Activated T-helper 1 cell treated with anti-CD3 and anti-CD28 coated beads, Interleukin-2, amount 50 U/mL, for 16 hours (primary cell): ENCODE data around the gene EIPR1.
"Not testable (repeated sequence)": the region's sequence is repeated elsewhere in the genome, so short reads cannot be mapped to it uniquely, and the experiment has no call there.

Source experiments
- DNase-seq, 2 donors: peaks; one replicate each; pipeline ENCODE4 v3.0.0-alpha.2; 2020; ENCODE audit warnings: low read depth in 1 of 2, low spot score in 1 of 2

The EIPR1 gene

DNA sequence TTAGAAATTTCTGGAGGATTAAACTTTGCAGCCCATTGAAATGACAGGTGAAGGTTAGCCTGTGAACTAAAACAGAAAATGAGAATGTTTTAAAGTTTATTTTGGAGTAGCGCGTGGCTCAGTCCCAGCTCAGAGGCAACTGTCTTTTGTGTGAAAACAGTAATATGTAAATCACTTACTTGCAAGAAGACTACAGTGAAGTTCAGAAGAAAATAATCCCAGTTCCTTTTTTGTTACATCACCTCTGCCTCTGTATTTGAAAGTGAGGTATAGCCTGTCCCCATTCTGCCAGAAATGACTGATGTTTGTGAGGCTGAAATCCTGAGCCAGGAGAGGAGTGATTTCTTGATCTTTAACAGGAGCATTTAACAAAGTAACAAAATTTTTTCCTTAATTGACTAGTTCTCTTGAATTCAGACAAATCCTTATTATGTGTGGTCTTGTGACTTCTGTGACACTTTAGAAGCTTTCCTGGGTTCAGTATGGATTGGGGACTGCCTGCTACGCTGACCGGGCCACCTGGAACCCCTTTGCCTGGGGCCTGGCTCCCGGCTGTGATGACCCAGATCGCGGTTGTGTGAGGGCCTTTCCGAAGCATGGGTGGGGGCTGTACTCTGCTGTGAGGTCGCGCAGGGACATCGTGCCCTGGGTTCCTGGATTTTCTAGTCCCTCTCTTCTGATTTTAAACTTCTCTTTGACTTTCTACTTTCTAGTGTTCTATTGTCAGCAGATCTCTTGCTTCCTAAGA, 26.1 kb upstream of the EIPR1 start:
- no peak for DNase-seq

DNA sequence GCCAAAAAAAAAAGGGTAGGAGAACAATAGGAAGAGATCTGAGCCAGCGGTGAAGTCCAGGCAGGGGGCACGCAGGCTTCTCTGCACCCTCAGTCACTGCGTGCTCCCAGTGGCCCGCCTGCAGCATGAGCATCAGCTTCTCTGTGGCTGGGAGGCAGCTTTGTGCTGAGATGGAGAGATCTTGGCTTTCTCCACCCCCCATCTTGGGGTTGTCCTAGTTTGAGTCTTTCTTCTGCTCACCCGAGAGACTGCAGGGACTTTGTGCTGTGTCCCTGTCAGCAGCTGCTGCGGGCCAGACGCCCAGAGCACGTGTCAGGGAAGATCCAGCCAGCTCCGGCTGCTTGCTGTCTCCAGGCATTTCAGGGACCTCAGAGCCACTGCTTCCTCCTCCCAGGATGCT, 22.2 kb upstream of the EIPR1 start:
- DNase-seq = no peak

DNA sequence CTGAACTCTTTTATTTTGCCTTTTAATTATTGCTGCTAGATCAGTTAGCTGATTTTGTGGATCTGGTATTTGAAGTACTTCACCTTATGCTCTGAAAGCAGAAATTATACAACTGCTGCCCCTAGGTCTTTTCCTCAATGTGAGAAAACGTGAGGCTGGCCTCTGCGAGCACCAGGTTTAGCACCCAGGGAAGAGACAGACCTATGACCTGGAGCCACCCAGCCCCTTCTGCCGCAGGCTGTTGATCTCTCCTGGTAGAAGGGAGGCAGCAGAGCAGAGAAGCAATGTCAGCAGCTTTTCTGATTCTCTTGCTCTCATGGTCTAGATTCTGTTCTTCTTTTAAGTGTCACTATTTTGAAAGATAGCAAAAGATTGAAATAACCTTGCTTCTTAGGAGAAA, 21.8 kb upstream of the EIPR1 start:
- no peak for DNase-seq

DNA sequence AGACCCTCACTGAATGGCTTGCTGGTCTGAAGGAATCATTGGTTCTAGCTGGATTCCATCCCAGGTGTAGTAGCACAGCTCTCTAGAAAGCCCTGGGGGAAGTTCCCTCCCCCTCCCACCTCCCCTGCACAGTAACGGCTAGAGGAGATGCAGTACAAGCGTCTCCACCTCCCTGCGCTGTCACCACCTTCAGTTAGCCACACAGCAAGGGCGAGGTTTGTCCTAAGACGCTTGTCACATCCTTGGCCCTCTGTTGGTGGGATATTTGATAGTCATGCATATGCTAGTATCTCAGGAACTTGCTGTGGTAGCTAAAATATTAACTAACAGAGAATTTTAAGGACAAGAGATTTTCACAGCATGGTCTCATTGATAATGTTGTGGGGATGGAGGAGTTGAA, 21.2 kb upstream of the EIPR1 start:
- no peak for DNase-seq

DNA sequence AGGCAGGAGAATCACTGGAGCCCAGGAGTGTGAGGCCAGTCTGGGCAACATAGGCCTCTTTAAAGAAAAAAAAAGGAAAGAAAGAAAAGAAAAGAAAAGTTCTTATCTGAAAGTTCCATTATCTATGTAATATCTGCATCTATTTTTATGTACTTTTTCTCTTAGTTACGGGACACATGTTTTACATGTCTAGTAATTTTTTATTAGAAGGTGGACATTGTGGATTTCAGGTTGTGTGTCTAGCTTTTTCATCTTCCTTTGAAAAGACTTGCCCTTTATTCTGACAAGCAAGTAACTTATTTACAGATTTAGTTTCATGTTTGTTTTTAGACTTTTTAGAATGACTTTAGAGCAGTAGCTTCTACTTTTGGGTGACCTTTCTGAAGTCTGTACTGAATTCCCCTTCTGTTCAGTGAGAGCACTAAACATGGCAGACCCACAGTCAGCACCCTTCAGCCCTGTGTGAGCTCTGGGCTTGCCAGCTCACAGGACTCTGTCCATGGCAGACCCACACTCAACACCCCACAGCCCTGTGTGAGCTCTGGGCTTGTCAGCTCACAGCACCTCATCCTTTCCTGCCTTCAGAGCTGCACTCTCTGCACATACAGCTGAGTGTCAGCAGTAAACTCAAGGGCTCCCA, 19.4 kb upstream of the EIPR1 start:
- DNase-seq = no peak

DNA sequence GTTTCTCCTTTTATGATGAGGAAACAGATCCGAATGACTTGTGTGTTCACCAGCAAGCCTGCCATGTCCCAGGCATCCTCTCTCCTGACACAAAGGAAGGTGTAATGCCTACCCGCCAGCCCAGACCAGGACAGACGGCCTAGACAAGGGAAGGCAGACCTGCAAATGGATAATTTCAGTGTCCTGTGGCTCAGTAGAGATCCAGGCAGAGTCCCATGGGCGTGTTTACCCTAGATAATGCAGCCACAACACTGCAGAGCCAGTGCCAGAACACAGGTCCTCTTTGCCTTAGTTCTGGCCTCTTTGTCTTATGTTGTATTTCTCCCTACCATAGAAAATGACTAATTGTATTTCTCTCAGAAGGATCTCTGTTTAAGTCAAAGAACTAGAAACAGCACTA, 14.6 kb upstream of the EIPR1 start:
- no peak for DNase-seq

DNA sequence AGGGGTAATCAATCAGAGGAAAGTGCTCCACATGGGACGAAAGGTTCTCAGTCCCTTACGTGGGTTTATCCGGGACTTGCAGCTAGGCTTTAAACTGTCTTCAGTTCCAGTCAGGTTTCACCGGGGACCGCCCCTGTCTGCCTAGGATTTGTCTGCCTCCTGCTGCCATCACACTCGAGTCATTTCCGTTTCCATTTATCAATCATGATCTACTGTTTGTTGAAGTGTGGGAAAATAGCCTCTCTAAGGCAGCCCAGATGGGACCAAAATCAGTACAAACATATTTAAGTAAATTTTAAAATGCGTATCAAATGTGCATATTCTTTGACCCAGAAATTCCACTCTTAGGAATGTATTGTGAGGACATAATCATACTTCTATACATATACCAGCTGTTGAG, 12.4 kb upstream of the EIPR1 start:
- no peak for DNase-seq

DNA sequence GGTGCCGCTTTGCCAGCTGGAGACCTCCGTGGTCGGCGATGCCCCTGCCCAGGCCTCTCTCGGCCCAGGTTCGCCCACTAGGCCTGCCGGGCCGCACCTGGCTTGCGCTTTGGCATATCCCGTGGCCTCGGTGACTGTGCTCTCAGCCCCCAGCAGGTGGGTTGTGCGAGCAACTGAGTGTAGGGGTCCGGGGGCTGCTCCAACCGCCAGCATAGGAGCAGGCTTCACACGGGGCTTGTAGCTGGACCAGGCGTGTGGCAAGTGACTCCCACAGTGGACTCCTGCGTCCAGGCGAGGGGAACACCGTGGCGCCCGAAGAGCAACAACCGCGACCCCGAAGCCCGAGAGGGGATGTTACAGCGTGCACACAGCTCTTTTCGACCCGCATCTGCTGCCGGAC, 11.6 kb upstream of the EIPR1 start:
- no peak for DNase-seq

DNA sequence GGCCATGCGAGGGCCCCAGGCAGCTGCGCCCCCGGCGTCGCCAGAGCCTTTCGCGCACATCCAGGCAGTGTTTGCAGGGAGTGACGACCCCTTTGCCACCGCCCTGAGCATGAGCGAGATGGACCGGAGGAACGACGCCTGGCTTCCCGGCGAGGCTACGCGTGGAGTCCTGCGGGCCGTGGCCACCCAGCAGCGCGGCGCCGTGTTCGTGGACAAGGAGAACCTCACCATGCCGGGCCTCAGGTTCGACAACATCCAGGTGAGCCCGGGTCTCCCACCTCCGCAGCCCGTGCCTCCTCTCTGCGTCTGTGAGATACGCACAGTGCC, 10.8 kb upstream of the EIPR1 start:
- DNase-seq = no peak

DNA sequence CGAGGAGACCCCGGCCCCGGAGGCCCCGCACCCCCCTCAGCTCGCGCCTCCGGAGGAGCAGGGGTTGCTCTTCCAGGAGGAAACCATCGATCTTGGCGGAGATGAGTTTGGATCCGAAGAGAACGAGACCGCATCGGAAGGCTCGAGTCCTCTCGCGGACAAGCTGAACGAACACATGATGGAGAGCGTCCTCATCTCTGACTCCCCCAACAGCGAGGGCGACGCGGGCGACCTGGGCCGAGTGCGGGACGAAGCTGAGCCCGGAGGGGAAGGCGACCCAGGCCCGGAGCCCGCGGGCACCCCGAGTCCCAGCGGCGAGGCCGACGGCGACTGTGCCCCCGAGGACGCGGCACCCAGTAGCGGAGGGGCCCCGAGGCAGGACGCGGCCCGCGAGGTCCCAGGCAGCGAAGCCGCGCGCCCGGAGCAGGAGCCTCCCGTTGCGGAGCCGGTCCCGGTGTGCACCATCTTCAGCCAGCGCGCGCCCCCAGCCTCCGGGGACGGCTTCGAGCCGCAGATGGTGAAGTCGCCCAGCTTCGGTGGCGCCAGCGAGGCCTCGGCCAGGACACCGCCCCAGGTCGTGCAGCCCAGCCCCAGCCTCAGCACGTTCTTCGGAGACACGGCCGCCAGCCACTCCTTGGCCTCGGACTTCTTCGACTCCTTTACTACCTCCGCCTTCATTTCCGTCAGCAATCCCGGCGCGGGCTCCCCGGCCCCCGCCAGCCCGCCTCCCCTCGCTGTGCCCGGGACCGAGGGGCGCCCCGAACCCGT, 10.2 kb upstream of the EIPR1 start:
- no peak for DNase-seq

DNA sequence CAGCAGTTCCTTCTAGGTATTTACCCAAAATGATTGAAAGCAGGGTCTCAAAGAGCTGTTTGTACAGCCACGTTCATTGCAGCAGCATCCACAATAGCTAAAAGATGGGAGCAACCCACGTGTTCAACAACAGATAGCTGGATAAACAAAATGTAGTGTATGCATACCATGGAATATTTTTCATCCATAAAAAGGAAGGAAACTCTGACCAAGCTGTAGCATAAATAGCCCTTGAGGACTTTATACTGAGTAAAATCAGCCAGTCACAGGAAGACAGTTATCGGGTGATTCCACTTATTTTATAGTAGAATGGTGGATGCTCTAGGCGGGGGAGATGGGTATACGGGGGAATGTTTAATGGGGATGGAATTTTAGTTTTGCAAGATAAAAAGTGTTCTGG, 9.4 kb upstream of the EIPR1 start:
- no peak for DNase-seq

DNA sequence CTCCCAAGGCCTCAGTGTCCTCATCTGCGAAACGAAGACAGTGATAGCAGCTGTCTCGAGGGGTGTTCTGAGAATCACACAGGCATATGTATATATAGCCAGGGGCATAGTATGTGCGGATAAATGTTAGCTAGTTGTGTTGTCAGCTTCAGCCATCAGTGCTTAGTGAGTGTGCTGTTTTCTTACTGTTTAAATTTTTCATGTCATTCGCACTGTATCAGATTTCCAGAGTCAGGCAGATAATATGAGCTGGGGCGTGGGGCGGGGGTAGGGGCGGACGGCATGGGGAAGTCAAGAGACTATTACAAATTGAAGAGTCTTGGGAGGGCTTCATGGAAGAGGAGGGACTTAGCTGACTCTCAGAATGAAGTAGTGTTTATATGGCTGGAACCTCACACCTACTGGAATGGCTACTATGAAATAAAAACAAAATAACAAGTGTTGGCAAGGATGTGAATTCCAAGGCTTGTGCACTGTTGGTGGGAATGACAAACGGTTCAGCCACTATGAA, 8.9 kb upstream of the EIPR1 start:
- no peak for DNase-seq

DNA sequence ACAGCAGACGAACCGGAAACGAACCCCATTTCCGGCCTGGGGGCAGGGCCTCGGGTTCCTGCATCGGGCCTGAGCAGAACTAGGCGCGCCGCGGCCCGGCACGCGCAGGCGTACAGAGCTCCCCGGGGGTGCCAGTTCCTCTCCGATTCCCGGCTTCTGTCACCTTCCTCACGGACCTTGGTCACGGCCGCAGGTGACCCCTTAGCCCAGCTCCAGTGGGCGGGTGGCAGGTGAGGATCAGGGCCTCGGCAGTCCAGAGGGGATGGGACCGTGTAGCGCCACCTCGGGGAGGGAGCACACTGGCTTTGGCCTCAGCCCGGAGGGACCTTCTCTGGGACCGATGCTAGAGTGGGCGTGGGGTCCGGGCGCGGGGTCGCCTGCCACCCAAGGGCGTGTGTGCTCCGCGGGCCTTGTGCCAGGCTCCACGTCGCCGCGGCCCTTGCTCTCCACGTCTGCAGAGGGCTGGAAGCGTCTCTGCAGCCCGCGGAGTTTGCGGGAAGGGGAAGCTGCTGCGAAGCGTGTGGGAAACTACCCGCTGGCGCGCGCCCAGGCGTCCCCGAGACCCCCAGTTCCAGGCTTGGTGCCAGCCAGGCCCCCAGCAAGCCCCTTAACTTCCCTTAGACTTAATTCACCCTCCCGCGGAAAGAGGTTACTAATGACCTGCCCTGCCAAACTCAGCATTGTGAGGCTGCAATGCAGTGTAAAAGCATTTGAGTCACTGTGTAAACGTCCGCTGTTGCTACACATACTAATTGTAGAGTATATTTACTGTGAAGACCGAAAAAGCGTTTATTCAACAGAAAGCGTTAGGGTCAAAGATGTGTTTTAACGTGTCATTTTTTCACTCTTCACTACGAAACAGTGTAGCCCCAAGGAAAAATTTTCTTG, 2.3 kb upstream of the EIPR1 start, which contains the start of gene TRAPPC12:
Gene TRAPPC12, plus strand, starts transcription at position 48 of the 888 bp plus-strand sequence. CDS start 7,930 bp downstream, outside the sequence.
- DNase-seq = peak; percentile 87 to 88

DNA sequence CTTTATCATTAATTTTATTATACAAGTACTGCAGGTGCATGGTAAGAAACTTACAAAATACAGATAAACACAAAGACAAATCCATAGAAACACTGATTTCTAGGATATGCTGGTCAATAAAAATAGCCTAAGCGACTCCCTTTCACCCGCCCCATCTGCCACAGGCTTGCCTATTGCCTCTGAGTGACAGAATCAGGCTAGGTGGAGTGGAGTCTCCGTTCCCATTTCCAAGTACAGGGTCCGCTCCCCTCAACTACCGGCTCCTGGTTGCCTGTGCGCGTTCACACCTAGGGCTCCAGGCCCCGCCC, 1.7 kb upstream of the EIPR1 start:
- no peak for DNase-seq

DNA sequence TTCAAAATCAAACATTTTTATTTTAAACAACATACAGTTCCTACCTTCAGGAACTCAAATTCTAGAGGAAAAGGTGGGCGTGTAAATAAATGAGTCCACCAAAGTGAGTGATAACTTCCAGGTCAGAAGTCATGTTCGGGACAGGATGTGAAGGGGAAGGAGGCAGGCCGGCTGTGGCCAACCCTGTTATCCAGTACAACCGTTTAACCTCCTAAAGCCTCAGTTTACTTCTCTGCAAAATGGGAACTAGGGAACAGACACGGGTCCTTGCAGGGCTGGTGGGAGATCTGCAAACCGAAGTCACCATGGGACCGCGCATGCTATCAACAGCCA, 373 bp downstream of the EIPR1 start:
- DNase-seq = no peak

DNA sequence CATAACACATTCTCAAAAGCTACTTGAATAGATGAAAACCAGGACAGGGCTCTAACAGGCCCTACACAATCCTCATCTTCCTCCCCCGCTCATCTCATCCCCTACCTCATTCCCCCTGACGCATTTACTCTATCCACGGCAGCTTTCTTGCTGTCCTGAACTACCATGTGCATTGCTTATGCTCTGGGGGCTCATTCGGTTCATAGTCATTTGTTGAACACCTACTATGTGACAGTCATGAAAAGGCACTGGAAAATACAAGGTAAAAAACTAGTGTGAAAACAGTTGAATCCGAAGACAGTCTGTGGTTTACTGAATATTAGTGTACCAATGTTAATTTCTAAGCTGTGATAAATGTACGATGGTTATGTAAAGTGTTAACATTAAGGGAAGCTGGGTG, 797 bp downstream of the EIPR1 start:
- DNase-seq = no peak

DNA sequence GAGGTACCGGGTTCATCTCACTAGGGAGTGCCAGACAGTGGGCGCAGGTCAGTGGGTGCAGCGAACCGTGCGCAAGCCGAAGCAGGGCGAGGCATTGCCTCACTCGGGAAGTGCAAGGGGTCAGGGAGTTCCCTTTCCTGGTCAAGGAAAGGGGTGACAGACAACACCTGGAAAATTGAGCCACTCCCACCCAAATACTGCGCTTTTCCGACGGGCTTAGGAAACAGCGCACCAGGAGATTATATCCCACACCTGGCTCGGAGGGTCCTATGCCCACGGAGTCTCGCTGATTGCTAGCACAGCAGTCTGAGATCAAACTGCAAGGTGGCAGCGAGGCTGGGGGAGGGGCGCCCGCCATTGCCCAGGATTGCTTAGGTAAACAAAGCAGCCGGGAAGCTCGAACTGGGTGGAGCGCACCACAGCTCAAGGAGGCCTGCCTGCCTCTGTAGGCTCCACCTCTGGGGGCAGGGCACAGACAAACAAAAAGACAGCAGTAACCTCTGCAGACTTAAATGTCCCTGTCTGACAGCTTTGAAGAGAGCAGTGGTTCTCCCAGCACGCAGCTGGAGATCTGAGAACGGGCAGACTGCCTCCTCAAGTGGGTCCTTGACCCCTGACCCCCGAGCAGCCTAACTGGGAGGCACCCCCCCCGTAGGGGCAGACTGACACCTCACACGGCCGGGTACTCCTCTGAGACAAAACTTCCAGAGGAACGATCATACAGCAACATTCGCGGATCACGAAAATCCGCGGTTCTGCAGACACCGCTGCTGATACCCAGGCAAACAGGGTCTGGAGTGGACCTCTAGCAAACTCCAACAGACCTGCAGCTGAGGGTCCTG, 8.1 kb downstream of the EIPR1 start:
- DNase-seq = not testable (repeated sequence)

DNA sequence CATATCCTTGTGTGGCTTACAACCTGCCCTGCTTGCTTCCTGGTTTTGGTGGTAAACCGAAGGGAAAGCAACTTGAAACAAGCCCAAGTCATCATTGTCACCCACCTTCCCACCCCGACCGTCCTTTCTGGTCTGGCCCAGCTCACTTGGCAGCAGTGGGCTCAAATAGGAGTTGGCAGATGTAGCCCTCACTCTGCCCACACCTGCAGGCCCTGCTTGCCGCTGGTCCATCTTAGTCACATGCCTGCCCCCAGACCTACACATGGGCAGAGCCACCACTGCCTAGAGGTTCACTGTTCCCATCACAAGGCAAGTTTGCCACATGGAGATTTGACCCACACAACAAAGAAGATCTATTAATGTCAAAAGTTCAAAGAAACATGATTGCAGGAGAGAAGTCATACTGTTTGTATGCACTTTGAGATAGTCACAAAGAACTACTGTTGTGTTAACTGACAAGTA, 9.3 kb downstream of the EIPR1 start:
- DNase-seq = no peak

DNA sequence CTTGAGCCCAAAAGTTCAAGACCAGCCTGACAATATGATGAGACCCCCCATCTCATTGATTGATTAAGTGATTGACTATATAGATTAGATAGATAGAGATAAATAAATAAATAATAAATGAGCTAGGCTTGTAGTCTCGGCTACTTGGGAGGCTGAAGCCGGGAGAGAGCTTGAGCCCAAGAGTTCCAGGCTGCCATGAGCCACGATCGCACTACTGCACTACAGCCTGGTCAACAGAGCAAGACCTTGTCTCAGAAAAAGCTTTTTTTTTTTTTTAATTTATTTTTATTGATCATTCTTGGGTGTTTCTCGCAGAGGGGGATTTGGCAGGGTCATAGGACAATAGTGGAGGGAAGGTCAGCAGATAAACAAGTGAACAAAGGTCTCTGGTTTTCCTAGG, 12.4 kb downstream of the EIPR1 start:
- DNase-seq = no peak
